Tibial nerve (tissue), 3 donors: ENCODE data around the gene AMBP.

ENCODE experiments used
- CTCF ChIP-seq, 5 experiments: fragments of 200-600 bp in 3 of 5; fragments of 450-650 bp in 2 of 5; sonication (generic) in 3 of 5; IDR thresholded peaks; one replicate each; pipeline ENCODE4 v1.5.1; 2016 to 2019; ENCODE audit warnings: antibody characterized with exemption in 5 of 5, mild to moderate bottlenecking in 3 of 5, moderate library complexity in 2 of 5
- POLR2A ChIP-seq, 2 donors: fragments of 450-650 bp; IDR thresholded peaks; one replicate each; pipeline ENCODE4 v1.6.1; 2017; ENCODE audit warnings: antibody characterized with exemption in 2 of 2, mild to moderate bottlenecking in 2 of 2, moderate library complexity in 2 of 2

GRCh38 chr9:114084282-114085073 lies 6.4 kb upstream of the AMBP start:
- TF ChIP-seq CTCF (IDR thresholded peaks at IDR 0.05) (no peak), POLR2A (IDR thresholded peaks at IDR 0.05) (no peak)
